ENCODE data around the gene JDP2. TPM values are rescaled to one million over a fixed set of nuclear protein-coding genes. Genes with fewer than 3 reads are reported as not detected.

The JDP2 gene
- polyA plus RNA-seq, 1 experiment = 83.8 TPM

GRCh38 chr14:75459099-75459741 is 31.4 kb downstream of the JDP2 start:
- Histone ChIP-seq H3K4me3 (ENCODE audit: low read depth, low read length) (no peak overlapping the region), H3K27me3 (ENCODE audit: control insufficient read depth, insufficient read depth, low read length) (no peaks in the 10 kb centered on the region), H3K36me3 (ENCODE audit: control insufficient read depth, insufficient read depth, low read length) (peaks cover 36% of the 10 kb centered on the region)
- no peak for DNase-seq (ENCODE audit: low read depth)
- CTCF ChIA-PET = interaction anchor here (1.4 kb wide), 1 partner anchor 29 kb away, joined by 7 read pairs; no protein-coding TSS in a partner anchor
- TF ChIP-seq CTCF (IDR thresholded peaks at IDR 0.05; ENCODE audit: insufficient read depth, low read depth, low read length) = no peak
- POLR2A ChIA-PET = no interaction called here

- Histone ChIP-seq H3K36me3 (ENCODE audit: control insufficient read depth, insufficient read depth, low read length) (peaks cover 40% of the 10 kb centered on the region), H3K4me3 (ENCODE audit: low read depth, low read length) (no peak overlapping the region), H3K27me3 (ENCODE audit: control insufficient read depth, insufficient read depth, low read length) (no peaks in the 10 kb centered on the region)
- POLR2A ChIA-PET = no interaction called here
- CTCF ChIA-PET = no interaction called here
- TF ChIP-seq CTCF (IDR thresholded peaks at IDR 0.05; ENCODE audit: insufficient read depth, low read depth, low read length) = no peak
- DNase-seq (ENCODE audit: low read depth) = no peak
These were observed 32.0 kb downstream of the JDP2 start for GRCh38 chr14:75459791-75460190.

- POLR2A ChIA-PET = no interaction called here
- Histone ChIP-seq H3K27me3 (ENCODE audit: control insufficient read depth, insufficient read depth, low read length) (no peaks in the 10 kb centered on the region), H3K36me3 (ENCODE audit: control insufficient read depth, insufficient read depth, low read length) (peaks cover 41% of the 10 kb centered on the region), H3K4me3 (ENCODE audit: low read depth, low read length) (no peak overlapping the region)
- no peak for TF ChIP-seq CTCF (IDR thresholded peaks at IDR 0.05; ENCODE audit: insufficient read depth, low read depth, low read length)
- CTCF ChIA-PET = no interaction called here
- DNase-seq (ENCODE audit: low read depth) = no peak
These were observed 32.6 kb downstream of the JDP2 start for GRCh38 chr14:75460394-75460793.

- TF ChIP-seq CTCF (IDR thresholded peaks at IDR 0.05; ENCODE audit: insufficient read depth, low read depth, low read length) = no peak
- POLR2A ChIA-PET = no interaction called here
- no peaks in the 10 kb centered on the region for H3K27me3 ChIP-seq (ENCODE audit: control insufficient read depth, insufficient read depth, low read length)
- no peak overlapping the region for H3K4me3 ChIP-seq (ENCODE audit: low read depth, low read length)
- CTCF ChIA-PET = interaction anchor here (3.3 kb wide), 1 partner anchor 27 kb away, joined by 9 read pairs; no protein-coding TSS in a partner anchor
- no peak for DNase-seq (ENCODE audit: low read depth)
- peaks cover 40% of the 10 kb centered on the region for H3K36me3 ChIP-seq (ENCODE audit: control insufficient read depth, insufficient read depth, low read length)
These were observed 33.5 kb downstream of the JDP2 start for GRCh38 chr14:75461303-75461702.

- POLR2A ChIA-PET = no interaction called here
These were observed 34.0 kb downstream of the JDP2 start for GRCh38 chr14:75461755-75462349.

More at GRCh38 chr14:75461755-75462349, 34.0 kb downstream of the JDP2 start:
- no peak for TF ChIP-seq CTCF (IDR thresholded peaks at IDR 0.05; ENCODE audit: insufficient read depth, low read depth, low read length)
- H3K4me3 ChIP-seq (ENCODE audit: low read depth, low read length) = no peak overlapping the region
- H3K27me3 ChIP-seq (ENCODE audit: control insufficient read depth, insufficient read depth, low read length) = no peaks in the 10 kb centered on the region
- CTCF ChIA-PET = interaction anchor here (3.3 kb wide), 1 partner anchor 26 kb away, joined by 9 read pairs; no protein-coding TSS in a partner anchor
- DNase-seq (ENCODE audit: low read depth) = no peak
- peaks cover 39% of the 10 kb centered on the region for H3K36me3 ChIP-seq (ENCODE audit: control insufficient read depth, insufficient read depth, low read length)
